ENCODE results near the gene INSIG2.

DNA sequence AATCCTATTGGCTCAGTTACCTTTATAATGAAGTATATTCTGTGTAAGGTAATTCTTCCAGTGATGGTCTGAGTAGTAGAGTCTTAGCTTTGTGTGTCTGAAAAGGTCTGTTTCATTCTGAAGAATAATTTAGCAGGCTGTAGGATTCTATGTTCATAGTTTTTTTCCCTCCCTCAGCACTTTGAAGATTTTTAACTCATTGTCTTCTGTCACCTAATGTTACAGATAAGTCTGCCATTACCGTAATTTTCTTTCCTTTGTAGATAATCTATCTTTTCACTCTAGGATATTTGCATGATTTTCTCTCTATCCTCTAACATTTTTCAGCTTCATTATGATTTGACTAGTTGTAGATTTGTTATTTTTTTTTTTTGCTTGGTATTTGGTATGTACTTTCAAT, 22.7 kb downstream of the INSIG2 start:
- TF ChIP-seq, protein P1, sequence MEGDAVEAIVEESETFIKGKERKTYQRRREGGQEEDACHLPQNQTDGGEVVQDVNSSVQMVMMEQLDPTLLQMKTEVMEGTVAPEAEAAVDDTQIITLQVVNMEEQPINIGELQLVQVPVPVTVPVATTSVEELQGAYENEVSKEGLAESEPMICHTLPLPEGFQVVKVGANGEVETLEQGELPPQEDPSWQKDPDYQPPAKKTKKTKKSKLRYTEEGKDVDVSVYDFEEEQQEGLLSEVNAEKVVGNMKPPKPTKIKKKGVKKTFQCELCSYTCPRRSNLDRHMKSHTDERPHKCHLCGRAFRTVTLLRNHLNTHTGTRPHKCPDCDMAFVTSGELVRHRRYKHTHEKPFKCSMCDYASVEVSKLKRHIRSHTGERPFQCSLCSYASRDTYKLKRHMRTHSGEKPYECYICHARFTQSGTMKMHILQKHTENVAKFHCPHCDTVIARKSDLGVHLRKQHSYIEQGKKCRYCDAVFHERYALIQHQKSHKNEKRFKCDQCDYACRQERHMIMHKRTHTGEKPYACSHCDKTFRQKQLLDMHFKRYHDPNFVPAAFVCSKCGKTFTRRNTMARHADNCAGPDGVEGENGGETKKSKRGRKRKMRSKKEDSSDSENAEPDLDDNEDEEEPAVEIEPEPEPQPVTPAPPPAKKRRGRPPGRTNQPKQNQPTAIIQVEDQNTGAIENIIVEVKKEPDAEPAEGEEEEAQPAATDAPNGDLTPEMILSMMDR (IDR thresholded peaks at IDR 0.05): no peak
- TF ChIP-seq POLR2AphosphoS5 (IDR thresholded peaks at IDR 0.05; ENCODE audit: low read depth, low read length) (no peak), TEAD4 (IDR thresholded peaks at IDR 0.05; ENCODE audit: borderline replicate concordance, insufficient read depth) (no peak)
